ENCODE measurements around the gene PHF2.
"Not testable (repeated sequence)": the region's sequence is repeated elsewhere in the genome, so short reads cannot be mapped to it uniquely, and the experiment has no call there.

Gene PHF2

GRCh38 chr9:93668261-93668871 is 92.0 kb downstream of the PHF2 start:
- H3K4me1 Mint-ChIP-seq (ENCODE audit: low read depth) = peaks cover 1% of the 10 kb centered on the region
- peaks cover 3% of the 10 kb centered on the region for H3K36me3 Mint-ChIP-seq (ENCODE audit: low read depth)
- H3K9me3 Mint-ChIP-seq = no peaks in the 10 kb centered on the region
- no peak overlapping the region for H3K27ac Mint-ChIP-seq
- H3K27me3 Mint-ChIP-seq (ENCODE audit: low read depth) = no peaks in the 10 kb centered on the region
- no peak overlapping the region for H3K4me3 Mint-ChIP-seq

GRCh38 chr9:93669116-93669957 is 93.0 kb downstream of the PHF2 start:
- Mint-ChIP-seq H3K4me3 (no peak overlapping the region), H3K4me1 (ENCODE audit: low read depth) (peaks cover 1% of the 10 kb centered on the region), H3K36me3 (ENCODE audit: low read depth) (peaks cover 5% of the 10 kb centered on the region), H3K27me3 (ENCODE audit: low read depth) (no peaks in the 10 kb centered on the region), H3K27ac (no peak overlapping the region), H3K9me3 (no peaks in the 10 kb centered on the region)

- H3K36me3 Mint-ChIP-seq (ENCODE audit: low read depth) = peaks cover 5% of the 10 kb centered on the region
- H3K4me3 Mint-ChIP-seq = no peak overlapping the region
- H3K9me3 Mint-ChIP-seq = no peaks in the 10 kb centered on the region
- H3K4me1 Mint-ChIP-seq (ENCODE audit: low read depth) = peaks cover 1% of the 10 kb centered on the region
- no peak overlapping the region for H3K27ac Mint-ChIP-seq
- H3K27me3 Mint-ChIP-seq (ENCODE audit: low read depth) = no peaks in the 10 kb centered on the region
These were observed 93.5 kb downstream of the PHF2 start for GRCh38 chr9:93669958-93670207.

DNA sequence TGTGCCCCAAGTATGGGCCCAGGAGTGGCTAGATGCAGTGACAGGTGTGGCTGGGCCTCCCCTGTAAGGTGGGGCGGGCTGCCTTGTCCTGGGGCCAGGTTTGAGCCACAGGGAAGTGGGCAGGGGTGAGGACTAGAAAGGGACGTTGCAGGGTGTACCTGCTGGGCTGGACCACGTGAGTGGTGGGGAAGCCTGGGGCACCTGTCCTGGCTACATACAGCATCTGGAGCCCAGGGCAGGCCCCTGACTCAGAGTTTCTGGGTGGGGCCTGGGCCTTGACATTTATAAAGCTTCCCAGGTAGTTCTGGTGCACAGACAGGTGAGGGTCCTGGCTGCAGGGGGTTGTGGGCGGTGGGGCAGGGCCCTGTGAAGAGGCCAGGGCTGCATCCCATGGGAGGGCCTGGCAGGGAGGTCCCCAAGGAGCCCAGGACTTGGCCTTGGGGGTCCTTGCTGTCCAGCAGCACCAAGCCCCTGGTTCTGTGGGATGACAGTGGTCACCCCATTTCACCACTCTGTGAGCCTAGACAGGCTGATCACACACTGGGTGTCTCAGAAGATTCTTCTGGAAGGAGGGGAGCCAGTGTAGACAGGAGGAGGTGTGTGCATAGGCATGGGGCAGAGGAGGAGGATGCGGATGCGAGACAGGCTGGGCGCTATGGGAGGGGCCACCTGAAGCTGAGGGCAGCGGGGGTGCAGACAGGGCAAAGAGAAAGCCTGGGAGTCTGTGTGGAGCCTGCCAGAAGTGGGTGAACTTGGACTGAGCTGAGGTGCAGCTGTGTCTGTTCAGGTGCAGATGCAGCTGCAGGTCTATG is 94.0 kb downstream of the PHF2 start:
- Mint-ChIP-seq H3K4me3 (no peak overlapping the region), H3K9me3 (no peaks in the 10 kb centered on the region), H3K27ac (no peak overlapping the region), H3K4me1 (ENCODE audit: low read depth) (peaks cover 1% of the 10 kb centered on the region), H3K36me3 (ENCODE audit: low read depth) (peaks cover 5% of the 10 kb centered on the region), H3K27me3 (ENCODE audit: low read depth) (no peaks in the 10 kb centered on the region)

DNA sequence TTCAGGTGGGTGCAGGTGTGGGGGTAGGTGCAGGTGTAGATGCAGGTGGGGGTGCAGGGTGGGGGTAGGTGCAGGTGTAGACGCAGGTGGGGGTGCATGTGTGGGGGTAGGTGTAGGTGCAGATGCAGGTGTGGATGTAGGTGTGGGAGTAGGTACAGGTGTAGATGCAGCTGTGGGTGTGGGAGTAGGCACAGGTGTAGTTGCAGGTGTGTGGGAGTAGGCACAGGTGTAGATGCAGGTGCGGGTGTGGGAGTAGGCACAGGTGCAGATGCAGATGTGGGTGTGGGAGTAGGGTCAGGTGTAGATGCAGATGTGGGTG is 94.6 kb downstream of the PHF2 start:
- Mint-ChIP-seq H3K27ac (no peak overlapping the region), H3K4me1 (ENCODE audit: low read depth) (peaks cover 1% of the 10 kb centered on the region), H3K36me3 (ENCODE audit: low read depth) (peaks cover 5% of the 10 kb centered on the region), H3K27me3 (ENCODE audit: low read depth) (no peaks in the 10 kb centered on the region), H3K9me3 (no peaks in the 10 kb centered on the region), H3K4me3 (no peak overlapping the region)

GRCh38 chr9:93672330-93673020 is 96.1 kb downstream of the PHF2 start:
- not testable (repeated sequence) for H3K27ac Mint-ChIP-seq; H3K4me1 Mint-ChIP-seq (ENCODE audit: low read depth)

DNA sequence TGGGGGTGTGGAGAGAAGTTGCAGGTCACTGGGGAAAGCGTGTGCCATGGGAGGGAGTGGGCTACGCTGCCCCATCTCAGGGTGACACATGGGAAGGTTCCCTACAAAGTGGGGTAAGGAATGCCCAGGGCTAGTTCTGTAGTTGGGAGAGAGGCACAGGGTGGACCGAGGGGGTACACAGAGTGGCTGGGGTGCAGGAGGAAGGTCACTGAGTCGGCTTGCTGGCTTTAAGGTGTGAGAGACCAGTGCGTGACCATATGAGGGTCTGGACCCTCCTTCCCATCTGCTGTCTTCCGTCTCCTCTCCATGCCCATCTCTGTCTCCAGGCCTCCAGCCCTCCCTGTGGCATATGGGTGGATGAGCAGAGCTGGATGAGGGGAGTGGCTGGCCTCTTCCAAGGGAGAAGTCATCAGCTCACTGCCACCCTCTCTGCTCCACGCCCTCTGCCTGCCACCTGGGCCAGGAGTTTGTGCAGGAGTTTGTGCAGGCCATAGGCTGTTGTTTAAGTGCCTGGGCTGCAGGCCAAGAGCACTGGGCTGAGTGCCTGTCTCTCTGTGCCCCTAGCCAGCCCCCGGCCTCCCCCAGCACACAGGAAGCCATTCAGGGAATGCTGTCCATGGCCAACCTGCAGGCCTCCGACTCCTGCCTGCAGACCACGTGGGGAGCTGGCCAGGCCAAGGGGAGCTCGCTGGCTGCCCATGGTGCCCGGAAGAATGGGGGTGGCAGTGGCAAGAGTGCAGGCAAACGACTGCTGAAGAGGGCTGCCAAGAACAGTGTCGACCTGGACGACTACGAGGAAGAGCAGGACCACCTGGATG is 96.8 kb downstream of the PHF2 start:
- Mint-ChIP-seq H3K4me1 (ENCODE audit: low read depth) (peaks cover 1% of the 10 kb centered on the region), H3K9me3 (no peaks in the 10 kb centered on the region), H3K4me3 (no peak overlapping the region), H3K27ac (no peak overlapping the region), H3K36me3 (ENCODE audit: low read depth) (peaks cover 12% of the 10 kb centered on the region), H3K27me3 (ENCODE audit: low read depth) (no peaks in the 10 kb centered on the region)

More at GRCh38 chr9:93672330-93673020, 96.1 kb downstream of the PHF2 start:
- not testable (repeated sequence) for H3K36me3 Mint-ChIP-seq (ENCODE audit: low read depth); H3K4me3 Mint-ChIP-seq; H3K27me3 Mint-ChIP-seq (ENCODE audit: low read depth); H3K9me3 Mint-ChIP-seq

GRCh38 chr9:93673839-93674334 is 97.5 kb downstream of the PHF2 start:
- H3K36me3 Mint-ChIP-seq (ENCODE audit: low read depth) = peaks cover 14% of the 10 kb centered on the region
- H3K9me3 Mint-ChIP-seq = no peaks in the 10 kb centered on the region
- no peak overlapping the region for H3K27ac Mint-ChIP-seq
- peaks cover 1% of the 10 kb centered on the region for H3K4me1 Mint-ChIP-seq (ENCODE audit: low read depth)
- no peak overlapping the region for H3K4me3 Mint-ChIP-seq
- H3K27me3 Mint-ChIP-seq (ENCODE audit: low read depth) = no peaks in the 10 kb centered on the region

- Mint-ChIP-seq H3K27ac (no peak overlapping the region), H3K36me3 (ENCODE audit: low read depth) (peaks cover 15% of the 10 kb centered on the region), H3K9me3 (no peaks in the 10 kb centered on the region), H3K4me1 (ENCODE audit: low read depth) (peaks cover 1% of the 10 kb centered on the region), H3K4me3 (no peak overlapping the region), H3K27me3 (ENCODE audit: low read depth) (no peaks in the 10 kb centered on the region)
These were observed 98.4 kb downstream of the PHF2 start for GRCh38 chr9:93674580-93675335.

GRCh38 chr9:93675336-93676150 is 99.2 kb downstream of the PHF2 start:
- Mint-ChIP-seq H3K4me1 (ENCODE audit: low read depth) (peaks cover 1% of the 10 kb centered on the region), H3K9me3 (no peaks in the 10 kb centered on the region), H3K27ac (no peak overlapping the region), H3K4me3 (no peak overlapping the region), H3K27me3 (ENCODE audit: low read depth) (no peaks in the 10 kb centered on the region), H3K36me3 (ENCODE audit: low read depth) (peaks cover 15% of the 10 kb centered on the region)

GRCh38 chr9:93676310-93677047 is 100.1 kb downstream of the PHF2 start:
- Mint-ChIP-seq H3K9me3 (no peaks in the 10 kb centered on the region), H3K4me1 (ENCODE audit: low read depth) (no peaks in the 10 kb centered on the region), H3K27me3 (ENCODE audit: low read depth) (no peaks in the 10 kb centered on the region), H3K27ac (no peak overlapping the region), H3K4me3 (no peak overlapping the region), H3K36me3 (ENCODE audit: low read depth) (peaks cover 15% of the 10 kb centered on the region)

- no peaks in the 10 kb centered on the region for H3K9me3 Mint-ChIP-seq
- no peak overlapping the region for H3K4me3 Mint-ChIP-seq
These were observed 100.7 kb downstream of the PHF2 start for GRCh38 chr9:93677048-93677571.

More at GRCh38 chr9:93677048-93677571, 100.7 kb downstream of the PHF2 start:
- Mint-ChIP-seq H3K36me3 (ENCODE audit: low read depth) (peaks cover 15% of the 10 kb centered on the region), H3K27ac (no peak overlapping the region), H3K27me3 (ENCODE audit: low read depth) (no peaks in the 10 kb centered on the region), H3K4me1 (ENCODE audit: low read depth) (no peaks in the 10 kb centered on the region)

Data from T-helper 1 cell treated with Interleukin-12 subunit alpha and Interleukin-12 subunit beta and Interleukin-4 antibody, amounts not matched to agents 30 μg/mL and 1 μg/mL, for 36 hours (primary cell).